Loucy (cell line): ENCODE data around the gene AAK1.

Source experiments
- EZH2phosphoT487 ChIP-seq: fragments of 200-600 bp; IDR thresholded peaks from 2 replicates; pipeline ENCODE4 v1.6.1; 2018; ENCODE audit warnings: antibody characterized with exemption, mild to moderate bottlenecking, moderate library complexity, borderline replicate concordance
- TF ChIP-seq, protein P1 (sequence below): fragments of 200-600 bp; sonication (generic); conservative IDR thresholded peaks from 2 replicates; pipeline ENCODE4 v1.5.1; 2014; ENCODE audit warnings: mild to moderate bottlenecking, antibody characterized with exemption, low read length

DNA sequence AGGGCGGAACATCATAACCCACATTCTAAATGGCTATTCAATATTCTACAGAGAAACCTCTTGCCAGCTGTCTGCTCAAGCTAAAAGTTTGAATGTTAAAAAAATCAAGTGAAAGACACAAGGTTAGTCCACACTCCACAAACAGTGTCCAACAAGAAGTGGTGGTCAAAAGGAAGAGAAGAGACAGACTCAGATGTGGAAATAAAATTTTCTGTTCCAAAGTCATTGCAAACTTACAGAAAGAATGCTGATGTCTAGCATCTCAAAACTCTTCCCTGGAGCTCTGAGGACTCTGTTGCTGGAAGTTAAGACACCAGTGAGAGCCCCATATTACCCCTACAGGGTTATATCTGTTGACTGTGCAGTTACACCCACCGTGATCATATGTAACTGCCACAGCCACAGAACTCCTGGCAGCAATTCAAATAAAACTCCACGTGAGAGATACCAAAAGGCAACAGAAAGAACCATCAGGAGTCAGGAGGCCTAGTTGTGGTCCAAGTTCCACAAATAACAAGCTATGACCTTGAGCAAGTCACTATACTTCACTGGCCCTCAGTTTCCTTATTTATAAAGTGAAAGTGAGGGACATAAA, 60.9 kb downstream of the AAK1 start:
- TF ChIP-seq, protein P1, sequence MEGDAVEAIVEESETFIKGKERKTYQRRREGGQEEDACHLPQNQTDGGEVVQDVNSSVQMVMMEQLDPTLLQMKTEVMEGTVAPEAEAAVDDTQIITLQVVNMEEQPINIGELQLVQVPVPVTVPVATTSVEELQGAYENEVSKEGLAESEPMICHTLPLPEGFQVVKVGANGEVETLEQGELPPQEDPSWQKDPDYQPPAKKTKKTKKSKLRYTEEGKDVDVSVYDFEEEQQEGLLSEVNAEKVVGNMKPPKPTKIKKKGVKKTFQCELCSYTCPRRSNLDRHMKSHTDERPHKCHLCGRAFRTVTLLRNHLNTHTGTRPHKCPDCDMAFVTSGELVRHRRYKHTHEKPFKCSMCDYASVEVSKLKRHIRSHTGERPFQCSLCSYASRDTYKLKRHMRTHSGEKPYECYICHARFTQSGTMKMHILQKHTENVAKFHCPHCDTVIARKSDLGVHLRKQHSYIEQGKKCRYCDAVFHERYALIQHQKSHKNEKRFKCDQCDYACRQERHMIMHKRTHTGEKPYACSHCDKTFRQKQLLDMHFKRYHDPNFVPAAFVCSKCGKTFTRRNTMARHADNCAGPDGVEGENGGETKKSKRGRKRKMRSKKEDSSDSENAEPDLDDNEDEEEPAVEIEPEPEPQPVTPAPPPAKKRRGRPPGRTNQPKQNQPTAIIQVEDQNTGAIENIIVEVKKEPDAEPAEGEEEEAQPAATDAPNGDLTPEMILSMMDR = no peak
- TF ChIP-seq EZH2phosphoT487 = no peak
